ENCODE data around the gene DIDO1.
A peak's percentile ranks its signal among the peaks of the same experiment; 100 is the strongest.

The DIDO1 gene

GRCh38 chr20:62889871-62890270 lies 36.4 kb downstream of the DIDO1 start:
- DNase-seq, result no peak

GRCh38 chr20:62889411-62889810 lies 36.9 kb downstream of the DIDO1 start:
- DNase-seq, result no peak

- no peak for DNase-seq
Observed at GRCh38 chr20:62888910-62889309, 37.4 kb downstream of the DIDO1 start.

GRCh38 chr20:62888406-62888805 lies 37.9 kb downstream of the DIDO1 start:
- no peak for DNase-seq

GRCh38 chr20:62887860-62888239 lies 38.5 kb downstream of the DIDO1 start:
- no peak for DNase-seq

- peak; percentile 35 for DNase-seq
Observed at GRCh38 chr20:62887152-62887859, 39.0 kb downstream of the DIDO1 start.

GRCh38 chr20:62886709-62887058 lies 39.6 kb downstream of the DIDO1 start:
- no peak for DNase-seq

- no peak for DNase-seq
Observed at GRCh38 chr20:62885896-62886708, 40.2 kb downstream of the DIDO1 start.

- DNase-seq, result no peak
Observed at GRCh38 chr20:62885046-62885895, 41.0 kb downstream of the DIDO1 start.

GRCh38 chr20:62884556-62884955 lies 41.7 kb downstream of the DIDO1 start:
- DNase-seq, result no peak

GRCh38 chr20:62882426-62882825 lies 43.9 kb downstream of the DIDO1 start:
- no peak for DNase-seq

GRCh38 chr20:62881662-62882395 lies 44.5 kb downstream of the DIDO1 start:
- no peak for DNase-seq

- no peak for DNase-seq
Observed at GRCh38 chr20:62880935-62881661, 45.2 kb downstream of the DIDO1 start.

- DNase-seq, result no peak
Observed at GRCh38 chr20:62880147-62880934, 46.0 kb downstream of the DIDO1 start.

GRCh38 chr20:62879275-62880146 lies 46.8 kb downstream of the DIDO1 start:
- DNase-seq, result no peak

GRCh38 chr20:62878244-62879038 lies 47.9 kb downstream of the DIDO1 start:
- no peak for DNase-seq

- DNase-seq, result no peak
Observed at GRCh38 chr20:62876902-62877816, 49.1 kb downstream of the DIDO1 start.

GRCh38 chr20:62876501-62876901 lies 49.8 kb downstream of the DIDO1 start:
- no peak for DNase-seq

All from activated CD4-positive, alpha-beta T cell treated with anti-CD3 and anti-CD28 coated beads, Interleukin-2, amount 50 U/mL, for 1 hour (primary cell).